Measurements from ENCODE around the gene CACNA1S.

DNA sequence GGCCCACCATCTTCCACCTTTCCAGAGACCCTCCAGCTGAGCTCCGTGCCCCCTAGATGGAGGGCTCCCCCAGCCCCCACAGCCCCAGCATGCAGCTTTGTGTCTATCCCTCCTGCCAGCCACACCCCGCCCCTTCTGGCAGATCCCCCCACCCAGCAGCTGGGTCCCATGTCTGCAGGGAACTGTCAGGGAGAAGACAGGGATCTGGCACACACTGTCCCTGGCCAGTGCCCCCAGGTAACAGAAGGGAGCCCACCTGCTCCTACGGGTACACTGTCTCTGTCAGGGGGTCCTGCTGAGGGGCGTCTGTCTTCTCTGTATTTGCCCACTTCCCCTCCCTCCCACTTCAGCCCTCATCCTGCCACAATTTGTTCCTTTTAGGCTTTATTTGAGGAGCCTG, 77.6 kb downstream of the CACNA1S start:
- TF ChIP-seq POLR2A (IDR thresholded peaks at IDR 0.05; ENCODE audit: low read depth, low read length) (no peak), TAF1 (IDR thresholded peaks at IDR 0.05; ENCODE audit: borderline replicate concordance, low read depth, low read length) (no peak)

Measured in GM12892 (cell line).